PC-3 (cell line): Measurements from ENCODE around the gene SEPTIN10. TPM values are rescaled to one million over a fixed set of nuclear protein-coding genes. Genes with fewer than 3 reads are reported as not detected.
"Not testable (repeated sequence)": the region's sequence is repeated elsewhere in the genome, so short reads cannot be mapped to it uniquely, and the experiment has no call there.

Source experiments
- ATAC-seq: fragments of 200-7000 bp; cut with Tn5 transposase; 2 replicates; pipeline ENCODE4 v1.9.1; 2020; ENCODE audit warnings: mild to moderate bottlenecking, moderate library complexity
- BruUV-seq: library from RNA; stranded (reverse); fragments of 400-500 nt; replicated peaks from 2 replicates; lab custom pipeline; 2021; lab: Mats Ljungman, UMichigan
- CTCF ChIA-PET: fragments of 300-600 bp; sonication (Branson Sonifier 250); formaldehyde crosslinking; loops from one replicate; lab custom pipeline; 2022; ENCODE audit warnings: antibody characterized with exemption; lab: Charles Lee
- POLR2A ChIA-PET: fragments of 300-600 bp; sonication (Branson Sonifier 250); formaldehyde crosslinking; loops from one replicate; lab custom pipeline; 2022; ENCODE audit warnings: antibody characterized with exemption; ENCODE audit not compliant: unreplicated experiment; lab: Charles Lee
- DNase-seq: peaks from one replicate; pipeline ENCODE4 v3.0.0-alpha.2; 2015
- H2AFZ ChIP-seq: fragments of 300-600 bp; sonication (generic); 2 replicates; pipeline ENCODE4 v1.6.0; 2016; ENCODE audit warnings: antibody characterized with exemption, low read length
- H3F3A ChIP-seq: fragments of 300-600 bp; sonication (generic); one replicate; pipeline ENCODE4 v1.6.0; 2017; ENCODE audit warnings: antibody characterized with exemption, low read length, control low read depth, mild to moderate bottlenecking; ENCODE audit not compliant: unreplicated experiment
- H3K27ac ChIP-seq: fragments of 300-600 bp; sonication (generic); 2 replicates; pipeline ENCODE4 v1.5.1; 2016; ENCODE audit warnings: mild to moderate bottlenecking, low read length
- H3K27me3 ChIP-seq: fragments of 300-600 bp; sonication (generic); 2 replicates; pipeline ENCODE4 v1.6.1; 2016; ENCODE audit warnings: low read length, mixed read lengths
- H3K36me3 ChIP-seq: fragments of 300-600 bp; sonication (generic); 2 replicates; pipeline ENCODE4 v1.6.1; 2016; ENCODE audit warnings: low read depth, mixed run types, low read length, mixed read lengths
- H3K4me1 ChIP-seq: fragments of 300-600 bp; sonication (generic); 2 replicates; pipeline ENCODE4 v1.5.1; 2016; ENCODE audit warnings: low read length; ENCODE audit not compliant: insufficient read depth
- H3K4me2 ChIP-seq: fragments of 300-600 bp; sonication (generic); 2 replicates; pipeline ENCODE4 v1.6.0; 2016; ENCODE audit warnings: low read length
- H3K4me3 ChIP-seq: fragments of 300-600 bp; sonication (generic); 2 replicates; pipeline ENCODE4 v1.5.1; 2016; ENCODE audit warnings: mild to moderate bottlenecking, low read length, mixed read lengths
- H3K79me2 ChIP-seq: fragments of 300-600 bp; sonication (generic); 2 replicates; pipeline ENCODE4 v1.6.1; 2017; ENCODE audit warnings: low read length, mixed read lengths
- H3K9ac ChIP-seq: fragments of 300-600 bp; sonication (generic); 2 replicates; pipeline ENCODE4 v1.6.0; 2016; ENCODE audit warnings: mild to moderate bottlenecking, low read length
- H3K9me2 ChIP-seq: fragments of 300-600 bp; sonication (generic); replicated peaks from 2 replicates; pipeline ENCODE4 v1.6.1; 2016; ENCODE audit warnings: mixed run types, low read length, mixed read lengths
- H3K9me3 ChIP-seq: fragments of 300-600 bp; sonication (generic); 2 replicates; pipeline ENCODE4 v1.6.1; 2016; ENCODE audit warnings: low read length, mixed read lengths
- H4K20me1 ChIP-seq: fragments of 300-600 bp; sonication (generic); 2 replicates; pipeline ENCODE4 v1.6.1; 2016; ENCODE audit warnings: low read length, mixed read lengths
- CTCF ChIP-seq: fragments of 300-600 bp; sonication (generic); conservative IDR thresholded peaks from 2 replicates; pipeline ENCODE4 v1.5.1; 2017; ENCODE audit warnings: antibody characterized with exemption, low read depth, mild to moderate bottlenecking, low read length
- EZH2 ChIP-seq: fragments of 300-600 bp; sonication (generic); IDR thresholded peaks from one replicate; pipeline ENCODE4 v1.6.1; 2017; ENCODE audit warnings: antibody characterized with exemption, mild to moderate bottlenecking, low read length; ENCODE audit not compliant: unreplicated experiment
- EZH2phosphoT487 ChIP-seq: fragments of 300-600 bp; sonication (generic); IDR thresholded peaks from 2 replicates; pipeline ENCODE4 v1.6.1; 2018; ENCODE audit warnings: mild to moderate bottlenecking, antibody characterized with exemption, low read length, borderline replicate concordance
- intact Hi-C: fragments of 100-400 bp; cut with micrococcal nuclease; formaldehyde crosslinking; loops from 2 replicates; pipeline ENCODE4 v1.9.0; 2023
- total RNA-seq: library from RNA; depleted of rRNA; stranded (reverse); fragments of >200 nt; gene quantifications from 2 replicates; pipeline ENCODE4 v1.2.3, GENCODE V29; 2014

The SEPTIN10 gene
- total RNA-seq, 1 experiment from 2014 or later: 36.1 TPM

GRCh38 chr2:109586687-109587086 is 27.1 kb downstream of the SEPTIN10 start:
- H3K9ac ChIP-seq: no peak overlapping the region
- ATAC-seq (no peak), DNase-seq (no peak)
- no peaks in the 10 kb centered on the region for H3K4me1 ChIP-seq
- TF ChIP-seq EZH2phosphoT487 (no peak), CTCF (no peak), EZH2 (no peak)
- no peak overlapping the region for H2AFZ ChIP-seq
- intact Hi-C loops: no loop called here
- H3K9me2 ChIP-seq: no peaks in the 10 kb centered on the region
- H3K79me2 ChIP-seq: no peaks in the 10 kb centered on the region
- ChIA-PET POLR2A (no interaction called here), CTCF (interaction anchor here (0.6 kb wide), 1 partner anchor 38 kb away, joined by 8 read pairs; no protein-coding TSS in a partner anchor)
- H3K27ac ChIP-seq: no peak overlapping the region
- H4K20me1 ChIP-seq: no peaks in the 10 kb centered on the region
- H3K4me3 ChIP-seq: no peak overlapping the region
- H3K4me2 ChIP-seq: no peak overlapping the region
- peaks cover 5% of the 10 kb centered on the region; the same call in 1 of the 2 replicates for H3K36me3 ChIP-seq
- no peaks in the 10 kb centered on the region for H3F3A ChIP-seq
- H3K27me3 ChIP-seq: no peaks in the 10 kb centered on the region
- no peaks in the 10 kb centered on the region for H3K9me3 ChIP-seq
- BruUV-seq: no TSS peak

GRCh38 chr2:109582928-109583895 is 30.6 kb downstream of the SEPTIN10 start:
- TF ChIP-seq EZH2: no peak
- TF ChIP-seq CTCF: no peak
- no peak for TF ChIP-seq EZH2phosphoT487
- Histone ChIP-seq H4K20me1 (no peaks in the 10 kb centered on the region), H3K36me3 (peaks cover 5% of the 10 kb centered on the region; the same call in 1 of the 2 replicates), H3F3A (no peaks in the 10 kb centered on the region), H3K4me2 (no peak overlapping the region), H3K4me3 (no peak overlapping the region), H3K9me3 (no peaks in the 10 kb centered on the region), H3K9ac (no peak overlapping the region), H3K79me2 (no peaks in the 10 kb centered on the region), H3K27me3 (no peaks in the 10 kb centered on the region), H3K4me1 (no peaks in the 10 kb centered on the region), H3K9me2 (no peaks in the 10 kb centered on the region), H3K27ac (no peak overlapping the region), H2AFZ (no peak overlapping the region)
- intact Hi-C loops: no loop called here
- ATAC-seq (no peak), DNase-seq (no peak)
- ChIA-PET POLR2A (no interaction called here), CTCF (interaction anchor here (0.7 kb wide), 1 partner anchor 22 kb away, joined by 3 read pairs; no protein-coding TSS in a partner anchor)
- BruUV-seq: no TSS peak

DNA sequence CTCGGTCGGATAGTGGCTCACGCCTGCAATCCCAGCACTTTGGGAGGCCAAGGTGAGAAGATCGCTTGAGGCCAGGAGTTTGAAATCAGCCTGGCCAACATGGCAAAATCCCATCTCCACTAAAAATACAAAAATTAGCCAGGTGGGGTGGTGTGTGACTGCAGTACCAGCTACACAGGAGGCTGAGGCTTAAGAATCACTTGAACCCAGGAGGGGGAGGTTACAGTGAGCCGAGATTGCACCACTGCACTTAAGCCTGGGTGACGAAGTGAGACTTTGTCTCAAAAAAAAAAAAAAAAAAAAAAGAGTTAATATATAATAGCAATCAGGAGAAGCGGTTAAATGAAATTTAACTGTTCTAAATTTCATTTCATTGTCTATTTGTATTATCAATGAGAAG is 36.1 kb downstream of the SEPTIN10 start:
- H3F3A ChIP-seq, H3K79me2 ChIP-seq, H3K4me2 ChIP-seq, H3K36me3 ChIP-seq, H3K9me2 ChIP-seq, H3K27ac ChIP-seq, ATAC-seq, H3K4me1 ChIP-seq, BruUV-seq, H3K9me3 ChIP-seq, H3K9ac ChIP-seq, CTCF ChIA-PET, H2AFZ ChIP-seq, DNase-seq, H3K27me3 ChIP-seq, H3K4me3 ChIP-seq, POLR2A ChIA-PET, H4K20me1 ChIP-seq, intact Hi-C loops: not testable (repeated sequence)
